HG02870 (cell line): Measurements from ENCODE around the gene CACTIN.
"Not testable (repeated sequence)": the region's sequence is repeated elsewhere in the genome, so short reads cannot be mapped to it uniquely, and the experiment has no call there.

ENCODE experiments used
- ATAC-seq: cut with Tn5 transposase; IDR thresholded peaks from one replicate; pipeline ENCODE4 v1.9.1; 2021; ENCODE audit warnings: mild to moderate bottlenecking, moderate library complexity; ENCODE audit not compliant: unreplicated experiment

The CACTIN gene

DNA sequence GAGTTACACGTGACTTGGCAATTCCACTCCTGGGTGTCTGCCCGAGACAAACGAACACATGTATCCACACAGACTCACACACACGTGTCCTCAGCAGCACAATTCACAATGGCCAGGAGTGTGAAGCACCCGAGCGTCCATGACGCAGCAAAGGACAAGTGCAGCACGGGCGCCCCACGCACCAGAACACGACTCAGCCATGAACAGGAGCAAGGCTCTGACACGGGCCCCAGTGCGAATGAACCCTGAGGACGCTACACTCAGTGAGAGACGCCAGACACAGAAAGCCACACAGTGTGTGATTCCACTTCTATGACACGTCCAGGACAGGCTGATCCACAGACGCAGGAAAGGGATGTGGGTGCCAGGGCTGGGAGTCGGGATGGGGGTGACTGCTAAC lies 37.2 kb upstream of the CACTIN start:
- no peak for ATAC-seq

DNA sequence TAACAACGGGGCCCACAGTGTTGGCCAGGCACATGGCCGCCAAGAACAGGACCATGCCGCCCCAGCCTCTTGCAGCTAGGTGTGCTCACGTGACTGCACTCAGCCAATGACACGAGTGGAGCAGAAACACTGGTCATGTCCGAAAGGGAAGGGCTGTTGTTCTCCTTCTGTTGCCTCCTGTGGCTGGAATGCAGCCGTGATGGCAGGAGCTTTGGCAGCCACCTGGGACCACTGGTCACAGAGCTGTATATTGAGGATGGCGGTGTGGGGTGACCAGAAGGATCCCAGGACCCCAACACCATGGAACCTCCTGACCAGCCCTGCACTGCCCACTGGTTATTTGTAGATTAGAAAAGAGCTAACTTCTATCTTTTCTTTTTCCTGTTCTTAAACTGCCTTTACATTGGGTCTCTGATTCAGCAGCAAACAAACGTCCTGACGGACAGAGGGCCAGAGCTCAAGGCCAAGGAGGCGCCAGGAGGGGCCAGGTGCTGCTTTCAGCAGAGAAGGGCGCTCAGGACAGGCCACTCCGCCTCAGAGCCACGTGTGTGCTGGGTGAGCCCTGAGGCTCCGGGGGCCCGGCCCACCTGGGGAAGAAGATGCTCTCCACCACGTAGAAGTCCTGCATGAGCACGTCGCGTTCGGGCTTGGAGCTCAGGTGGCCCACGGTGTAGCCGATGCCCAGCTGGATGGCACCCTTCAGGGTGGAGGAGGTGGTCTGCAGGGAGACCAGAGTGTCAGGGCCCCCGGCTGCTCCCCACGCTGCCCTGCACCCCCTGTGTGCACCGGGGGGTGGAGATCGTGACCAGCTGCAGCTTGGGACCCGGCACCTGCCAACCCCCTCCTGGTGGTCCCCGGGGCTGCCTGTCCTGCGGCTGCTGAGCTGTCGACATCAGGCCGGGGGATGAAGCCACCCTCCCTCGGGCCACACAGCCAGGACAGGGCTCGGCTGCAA lies 35.0 kb upstream of the CACTIN start:
- ATAC-seq = no peak

DNA sequence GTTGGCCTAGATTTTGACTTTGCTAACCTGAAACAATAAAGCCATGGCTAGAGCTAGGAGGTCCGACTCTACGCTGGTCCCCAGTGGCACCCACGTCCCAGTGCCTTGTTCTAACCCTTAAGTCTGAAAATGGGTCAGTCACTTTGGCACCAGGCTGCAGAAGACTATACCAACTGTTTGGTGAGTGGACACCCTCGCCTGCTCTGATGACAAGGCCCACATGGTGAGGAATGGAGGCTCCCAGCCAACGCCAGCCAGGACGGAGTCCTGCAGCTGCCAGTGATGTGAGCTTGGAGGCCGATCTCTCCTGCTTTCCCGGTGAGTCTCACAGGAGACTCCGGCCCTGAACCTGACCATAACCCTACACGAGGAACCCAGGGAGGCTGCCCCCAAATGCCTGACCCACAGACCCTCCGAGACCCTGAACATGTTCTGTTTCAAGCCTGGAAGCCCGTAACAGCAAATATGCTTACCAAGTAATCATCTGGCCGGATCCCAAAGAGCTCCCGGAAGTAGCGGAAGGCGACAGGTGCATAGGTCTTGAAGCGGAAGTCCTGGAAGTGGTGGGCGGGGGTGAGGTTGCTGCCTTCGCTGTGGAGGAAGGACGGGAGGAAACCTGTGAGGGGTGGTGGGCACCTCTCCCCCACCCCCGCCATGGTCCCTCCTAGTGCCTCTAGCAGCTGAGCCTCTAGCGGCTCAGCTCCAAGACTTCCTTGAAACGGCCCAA lies 34.1 kb upstream of the CACTIN start:
- ATAC-seq = no peak

DNA sequence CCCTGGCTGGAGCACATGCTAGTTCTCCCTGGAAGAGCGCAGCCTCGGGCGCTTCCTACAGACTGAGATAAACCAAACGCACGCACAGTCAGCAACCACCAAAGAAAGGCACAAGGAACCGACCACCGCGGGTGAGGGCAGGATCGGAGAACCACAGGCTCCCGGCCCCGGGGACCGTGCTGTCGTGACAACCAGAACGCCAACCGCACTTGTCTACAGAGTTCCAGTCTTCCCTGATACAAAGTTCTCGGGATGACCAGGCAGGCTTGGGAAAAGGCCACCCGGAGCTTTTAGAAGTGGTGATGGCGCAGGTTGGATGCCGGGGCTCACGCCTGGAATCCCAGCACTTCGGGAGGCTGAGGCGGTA lies 33.1 kb upstream of the CACTIN start:
- ATAC-seq = no peak

DNA sequence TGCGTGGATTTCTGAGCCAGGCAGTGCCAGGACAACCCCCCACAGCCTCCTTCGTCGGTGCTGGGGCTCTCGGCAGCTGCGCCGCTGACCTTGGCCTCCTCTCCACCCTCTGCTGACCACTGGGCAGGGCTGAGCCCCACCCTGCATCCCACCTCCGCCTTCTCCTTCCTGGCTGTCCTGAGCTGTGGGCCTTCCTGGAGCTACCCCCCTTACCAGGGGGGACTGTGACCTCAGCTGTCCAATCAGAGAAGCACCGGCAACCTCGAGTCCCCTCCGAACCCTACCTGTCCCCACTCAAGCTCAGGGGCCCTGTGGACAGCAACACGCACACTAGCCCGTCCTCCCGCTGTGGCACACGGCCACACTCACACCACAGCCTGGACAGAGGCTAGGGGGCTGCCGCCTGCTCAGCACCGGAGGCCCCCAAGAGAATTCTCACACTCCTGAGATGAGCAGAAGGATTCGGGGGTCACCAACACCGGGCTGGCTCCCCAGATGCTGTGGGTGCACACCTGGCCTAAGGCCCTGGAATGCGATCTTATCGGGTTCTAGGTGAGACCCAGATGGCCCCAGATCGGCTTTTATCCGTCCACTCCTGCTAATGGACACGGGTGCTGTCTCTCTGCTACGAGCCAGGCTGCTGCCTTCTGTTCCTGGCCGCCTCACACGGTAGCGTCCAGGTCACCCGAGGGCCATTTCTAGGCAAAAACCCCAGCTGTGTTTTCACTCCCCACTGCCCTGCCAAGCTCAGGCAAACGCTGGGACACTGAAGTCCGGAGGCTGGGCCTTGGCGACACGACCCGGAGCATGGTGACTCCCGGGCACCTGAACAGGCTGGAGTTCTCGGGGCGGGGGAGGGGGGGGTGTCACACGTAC lies 32.5 kb upstream of the CACTIN start:
- ATAC-seq = no peak

DNA sequence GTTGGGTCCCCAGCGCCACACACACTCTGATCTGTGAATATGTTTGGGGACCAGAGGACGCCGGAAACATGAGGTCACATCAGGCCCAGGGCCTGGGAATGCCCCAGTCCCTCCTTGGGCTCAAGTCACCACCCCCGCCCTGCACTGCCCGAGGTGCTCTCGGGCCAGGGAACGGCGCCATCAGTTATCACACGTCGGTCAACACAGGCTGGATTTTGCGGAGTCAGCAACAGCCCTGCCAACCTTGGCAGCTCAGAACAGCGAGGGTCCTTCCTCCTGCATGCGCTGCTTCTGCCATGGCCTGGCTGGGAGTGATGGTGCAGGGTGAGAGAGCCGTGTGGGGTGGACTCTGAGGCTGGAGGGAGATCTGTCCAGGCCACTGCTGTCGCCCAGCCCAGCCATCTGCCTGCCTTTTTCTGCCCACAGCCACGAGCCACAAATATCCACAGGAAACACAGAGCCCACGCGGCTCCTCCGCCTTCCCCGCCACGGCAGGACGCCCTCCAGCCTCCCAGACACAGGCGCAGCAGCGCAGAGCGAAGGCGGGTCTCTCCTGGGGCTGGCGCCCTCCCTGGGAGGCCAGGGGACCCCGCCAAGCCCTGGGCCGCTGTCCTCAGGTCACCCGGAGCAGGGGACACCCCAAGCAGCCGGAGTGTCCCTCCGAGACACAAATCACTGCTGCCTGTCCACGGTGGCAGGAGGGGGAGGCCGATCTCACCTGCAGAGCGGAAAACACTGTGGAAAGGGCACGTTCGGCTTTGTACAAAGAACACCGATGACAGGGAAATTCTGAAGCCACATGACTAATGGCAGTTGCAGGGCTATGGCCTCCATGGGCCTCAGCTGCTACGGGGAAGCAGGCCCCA lies 31.6 kb upstream of the CACTIN start:
- no peak for ATAC-seq

DNA sequence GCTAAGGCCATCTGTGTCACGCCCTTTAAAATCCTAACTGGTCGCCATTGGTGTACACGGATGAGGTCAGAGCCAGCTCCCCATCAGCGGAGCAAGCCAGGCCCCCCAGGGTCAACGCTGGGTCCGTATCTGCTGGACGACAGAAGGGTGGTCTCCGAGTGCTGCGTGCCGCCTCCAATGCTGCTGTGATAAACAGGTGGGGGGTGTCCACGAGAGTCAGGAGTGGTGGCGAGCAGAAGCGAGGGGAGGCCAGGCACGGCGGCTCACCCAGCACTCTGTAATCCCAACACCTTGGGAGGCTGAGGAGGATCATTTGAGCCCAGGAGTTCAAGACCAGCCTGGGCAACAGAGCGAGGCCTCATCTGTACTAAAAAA lies 30.8 kb upstream of the CACTIN start:
- no peak for ATAC-seq

DNA sequence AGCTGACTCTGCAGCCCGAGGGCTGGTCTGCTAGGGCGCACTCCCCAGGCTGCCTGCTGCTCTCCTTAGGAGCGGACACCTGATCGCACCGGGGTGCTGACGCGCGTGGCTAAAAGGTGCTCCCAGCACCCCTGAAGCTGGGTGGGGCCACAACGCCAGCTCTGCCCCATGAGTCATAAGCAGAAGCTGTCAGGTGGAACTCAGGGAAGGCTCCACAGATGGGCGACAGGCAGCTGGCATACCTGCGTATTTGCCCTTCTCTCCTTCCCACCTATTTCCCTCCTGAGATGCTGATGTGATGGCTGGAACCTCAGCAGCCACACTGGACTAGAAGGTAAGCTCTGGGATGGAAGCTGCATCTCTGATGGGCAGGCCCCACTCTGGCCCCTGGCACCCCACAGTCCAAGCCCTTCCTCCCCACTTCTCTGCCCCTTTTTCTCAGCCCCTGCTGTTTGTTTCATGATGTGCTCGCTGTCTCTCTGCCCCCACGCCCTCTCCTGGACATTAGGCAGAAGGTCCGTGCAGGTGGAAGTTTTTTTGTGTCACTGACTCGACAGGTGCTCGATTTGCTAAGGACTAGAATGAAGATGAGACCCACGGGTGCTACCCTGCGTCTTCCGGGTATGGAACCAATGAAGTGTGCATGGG lies 30.3 kb upstream of the CACTIN start:
- no peak for ATAC-seq

DNA sequence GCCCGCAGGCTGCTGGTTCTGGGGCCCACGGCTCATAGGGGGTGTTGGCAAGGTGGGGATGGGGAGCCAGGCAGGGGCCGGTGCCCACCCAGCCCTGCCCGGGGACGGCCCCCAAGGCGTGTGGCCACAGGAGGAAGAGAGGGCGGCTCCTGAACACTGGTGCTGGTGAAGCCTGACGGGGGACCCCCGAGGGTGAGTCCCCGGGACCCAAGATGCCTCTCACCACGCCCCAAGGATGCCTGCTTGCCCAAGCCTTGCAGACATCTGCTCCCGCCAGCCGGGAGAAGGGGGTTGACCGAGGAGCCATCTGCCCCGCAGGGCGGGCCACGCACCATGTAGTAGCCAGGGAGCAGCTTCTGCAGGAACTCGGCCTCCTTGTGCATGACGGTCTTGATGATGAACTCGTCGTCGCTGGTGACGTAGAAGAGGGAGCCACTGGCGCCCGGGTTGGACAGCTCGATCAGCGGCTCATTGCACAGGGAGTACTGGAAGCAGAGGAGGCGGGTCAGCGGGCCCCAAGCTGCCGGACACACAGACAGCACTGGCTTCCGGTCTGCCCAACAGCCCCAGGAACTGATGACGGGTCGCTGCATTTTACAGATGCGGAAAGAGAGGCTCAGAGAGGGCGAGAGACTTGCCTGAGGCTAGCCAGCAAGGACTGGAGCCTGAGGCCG lies 29.6 kb upstream of the CACTIN start:
- no peak for ATAC-seq

DNA sequence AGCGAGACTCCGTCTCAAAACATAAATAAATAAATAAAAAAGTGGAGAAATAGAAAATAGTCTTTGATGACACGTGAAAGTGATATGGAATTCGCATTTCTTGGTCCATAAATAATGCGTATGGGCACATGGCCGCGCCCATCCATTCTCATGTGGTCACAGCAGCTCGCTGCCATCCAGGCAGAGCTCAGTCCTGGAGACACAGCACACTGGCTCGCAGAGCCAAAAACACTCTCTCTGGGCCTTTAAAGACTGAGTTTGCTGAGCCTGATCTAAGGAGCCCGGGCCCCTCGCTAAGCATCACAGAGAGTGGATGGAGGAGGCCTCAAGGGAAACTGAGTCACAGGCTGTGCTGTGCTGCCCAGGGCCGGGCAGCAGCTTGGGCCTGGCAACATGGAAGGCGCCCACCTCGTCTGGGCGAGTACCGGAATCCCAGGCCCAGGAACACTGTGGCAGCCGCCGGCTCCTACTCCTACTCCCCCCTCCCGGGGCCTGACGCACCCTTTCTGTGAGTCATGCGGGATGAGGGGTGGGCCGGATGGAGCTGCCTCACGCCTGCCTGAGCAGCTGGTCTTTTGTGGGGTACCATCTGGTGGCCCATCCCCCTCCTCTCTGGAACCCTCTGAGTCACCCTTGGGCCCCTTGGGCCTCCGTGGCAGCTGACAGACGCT lies 28.9 kb upstream of the CACTIN start:
- no peak for ATAC-seq

DNA sequence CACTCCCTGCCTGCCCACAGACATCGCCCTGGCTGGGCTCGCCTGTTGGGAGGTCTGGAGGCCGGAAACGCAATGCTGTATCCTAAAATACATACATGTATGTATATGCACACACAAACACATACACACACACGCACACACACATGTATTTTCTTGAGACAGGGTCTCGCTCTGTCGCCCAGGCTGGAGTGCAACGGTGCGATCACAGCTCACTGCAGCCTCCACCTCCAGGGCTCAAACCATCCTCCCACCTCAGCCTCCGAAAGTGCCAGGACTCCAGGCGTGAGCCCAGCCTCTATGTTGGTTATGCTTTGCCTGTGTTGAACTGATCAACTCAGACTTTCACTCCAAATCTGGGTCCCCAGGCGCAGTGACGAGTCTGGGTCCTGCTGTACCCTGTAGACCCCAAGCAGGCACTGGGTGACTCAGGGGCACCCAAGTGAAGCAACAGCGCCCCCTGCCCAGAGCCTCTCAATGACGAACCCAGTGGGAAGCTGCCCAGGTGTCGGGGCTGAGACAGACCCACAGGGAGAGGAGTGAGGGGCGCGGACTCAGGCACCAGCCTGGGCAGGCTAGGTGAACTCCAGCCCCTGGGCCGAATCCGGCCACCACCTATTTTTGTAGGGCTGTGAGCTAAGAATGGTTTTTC lies 27.4 kb upstream of the CACTIN start:
- ATAC-seq = no peak

DNA sequence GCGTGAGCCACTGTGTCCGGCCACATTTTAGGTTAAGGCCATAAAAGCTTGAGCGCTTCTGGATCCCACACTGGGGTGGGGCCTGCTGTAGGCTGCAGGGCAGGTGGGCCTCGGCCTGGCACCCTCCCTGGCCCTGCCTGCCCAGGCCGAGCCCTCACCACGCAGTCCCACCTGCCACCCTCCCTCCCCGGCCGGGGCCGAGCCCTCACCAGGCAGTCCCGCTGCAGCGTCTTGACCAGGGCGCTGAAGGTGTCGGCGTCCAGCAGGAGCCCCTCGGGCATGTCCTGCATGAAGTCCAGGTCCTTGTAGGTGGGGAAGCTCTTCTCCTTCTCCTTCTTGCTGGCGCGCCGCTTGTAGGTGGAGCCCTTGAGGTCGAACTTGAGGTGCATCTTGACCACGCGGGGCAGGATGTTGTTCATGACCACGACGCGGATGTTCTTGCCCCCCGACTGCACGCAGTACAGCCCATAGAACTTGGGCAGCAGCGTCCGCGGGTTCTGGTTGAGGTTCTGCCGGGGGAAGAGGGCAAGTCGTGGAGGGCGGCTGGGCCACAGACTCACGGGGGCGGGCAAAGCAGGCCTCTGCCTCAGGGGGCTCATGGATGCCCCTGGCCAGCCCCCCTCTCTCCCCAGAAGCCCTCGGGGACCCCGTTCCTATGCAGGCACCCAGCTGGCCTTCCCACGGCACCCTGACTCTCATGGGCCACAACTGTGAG lies 26.6 kb upstream of the CACTIN start:
- ATAC-seq = no peak

DNA sequence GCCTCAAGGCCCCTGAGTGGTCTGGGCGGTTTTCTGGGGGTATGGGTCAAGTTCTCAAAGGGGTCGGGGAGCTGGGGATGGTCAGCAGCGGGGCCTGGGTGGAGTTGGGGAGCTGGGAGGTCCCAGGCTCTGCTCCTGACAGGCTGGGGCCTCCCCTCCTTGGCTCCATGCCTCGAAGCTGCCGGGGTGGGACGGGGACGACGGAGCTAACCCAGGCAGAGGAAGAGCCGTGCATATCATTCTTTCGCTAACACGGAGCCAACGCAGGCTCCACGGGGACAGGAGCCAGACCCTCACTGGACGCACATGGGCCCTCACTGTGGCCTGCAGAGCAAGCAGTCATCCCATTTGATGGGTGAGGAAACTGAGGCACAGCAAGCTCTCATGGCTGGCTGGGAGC lies 25.8 kb upstream of the CACTIN start:
- no peak for ATAC-seq

DNA sequence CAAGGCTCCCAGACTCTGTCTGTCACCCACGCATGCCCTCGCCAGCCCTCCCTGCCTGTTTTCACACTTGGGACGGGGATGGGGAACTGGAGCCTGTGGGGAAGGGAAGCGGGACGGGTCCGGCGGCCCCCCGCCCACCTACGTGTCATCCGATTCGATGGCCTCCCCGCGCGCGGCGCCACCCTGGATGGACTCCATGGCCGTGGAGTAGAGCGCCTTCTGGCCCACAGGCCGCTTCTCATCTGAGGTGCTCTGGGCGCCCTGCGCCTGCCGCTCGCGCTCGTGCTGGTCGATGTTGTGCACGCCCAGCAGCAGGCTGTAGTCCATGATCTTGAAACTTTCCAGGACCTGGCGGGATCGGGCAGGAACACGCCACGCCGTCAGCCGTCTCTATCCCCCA lies 25.1 kb upstream of the CACTIN start:
- ATAC-seq = no peak

DNA sequence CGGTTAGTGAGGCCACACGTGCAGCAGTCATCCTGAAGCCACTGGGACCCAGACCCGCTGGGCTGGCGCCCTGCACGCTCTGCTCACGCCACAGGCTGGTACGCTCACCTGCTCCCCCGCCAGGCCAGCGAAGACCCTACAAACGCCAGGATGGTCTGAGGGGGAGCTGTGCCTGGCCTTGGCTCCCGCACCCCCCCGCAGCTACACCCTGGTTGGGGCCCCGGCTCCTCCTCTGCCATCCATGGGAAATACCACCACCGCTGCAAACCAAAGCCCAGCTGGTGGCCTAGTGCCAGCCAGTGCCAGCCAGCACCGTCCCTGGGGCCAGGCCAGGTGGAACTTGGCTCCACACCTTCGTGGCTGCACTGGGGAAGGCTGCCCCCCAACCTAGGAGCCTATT lies 23.3 kb upstream of the CACTIN start:
- no peak for ATAC-seq

DNA sequence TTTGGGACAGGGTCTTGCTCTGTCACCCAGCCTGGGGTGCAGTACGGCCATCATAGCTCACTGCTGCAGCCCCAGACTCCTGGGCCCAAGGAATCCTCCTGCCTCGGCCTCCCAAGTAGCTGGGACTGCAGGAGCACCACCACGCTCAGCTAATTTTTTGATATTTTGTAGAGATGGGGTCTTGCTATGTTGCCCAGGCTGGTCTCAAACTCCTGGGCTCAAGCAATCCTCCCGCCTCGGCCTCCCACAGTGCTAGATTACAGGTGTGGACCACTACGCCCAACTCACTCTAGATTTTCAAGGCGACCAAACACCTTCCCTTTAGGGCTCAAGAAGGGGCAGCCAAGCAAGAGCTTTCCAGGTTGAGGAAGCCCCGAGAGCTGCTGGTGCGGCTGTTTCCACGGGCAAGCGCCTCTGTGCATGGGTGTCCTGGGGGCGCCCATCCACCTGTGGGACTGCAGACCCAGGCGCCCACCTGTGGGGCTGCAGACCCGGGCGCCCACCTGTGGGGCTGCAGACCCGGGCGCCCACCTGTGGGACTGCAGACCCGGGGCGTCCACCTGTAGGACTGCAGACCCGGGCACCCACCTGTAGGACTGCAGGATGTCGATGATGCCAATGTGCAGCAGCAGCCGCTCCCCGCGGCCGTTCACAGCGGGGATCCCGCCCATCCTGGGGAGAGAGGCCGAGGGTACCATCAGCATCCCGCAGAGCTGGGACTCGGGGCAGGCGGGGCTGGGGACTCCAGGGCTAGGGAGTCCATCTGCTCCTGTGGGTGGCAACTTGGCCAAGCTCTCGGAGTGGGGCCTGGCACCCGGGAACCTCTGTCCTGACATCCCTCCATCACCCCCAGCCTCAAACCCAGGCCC lies 21.7 kb upstream of the CACTIN start:
- ATAC-seq = no peak

DNA sequence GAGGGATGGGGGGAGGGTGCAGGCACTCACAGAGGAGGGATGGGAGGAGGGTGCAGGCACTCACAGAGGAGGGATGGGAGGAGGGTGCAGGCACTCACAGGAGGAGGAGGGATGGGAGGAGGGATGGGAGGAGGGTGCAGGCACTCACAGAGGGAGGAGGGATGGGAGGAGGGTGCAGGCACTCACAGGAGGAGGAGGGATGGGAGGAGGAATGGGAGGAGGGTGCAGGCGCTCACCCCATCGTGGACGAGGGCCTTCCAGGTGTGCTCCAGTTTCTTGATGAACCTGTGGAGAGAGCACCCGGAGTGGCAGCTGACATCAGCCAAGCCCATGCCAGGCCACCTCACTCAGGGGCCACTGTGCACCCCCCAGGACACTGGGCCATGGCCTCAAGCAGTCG lies 20.5 kb upstream of the CACTIN start:
- ATAC-seq = not testable (repeated sequence)
